GM19467 (cell line): ENCODE measurements around the gene PTPRJ.
"Not testable (repeated sequence)": the region's sequence is repeated elsewhere in the genome, so short reads cannot be mapped to it uniquely, and the experiment has no call there.

Source experiments
- ATAC-seq: cut with Tn5 transposase; IDR thresholded peaks from one replicate; pipeline ENCODE4 v1.9.1; 2021; ENCODE audit warnings: mild to moderate bottlenecking, moderate library complexity; ENCODE audit not compliant: unreplicated experiment

PTPRJ gene

DNA sequence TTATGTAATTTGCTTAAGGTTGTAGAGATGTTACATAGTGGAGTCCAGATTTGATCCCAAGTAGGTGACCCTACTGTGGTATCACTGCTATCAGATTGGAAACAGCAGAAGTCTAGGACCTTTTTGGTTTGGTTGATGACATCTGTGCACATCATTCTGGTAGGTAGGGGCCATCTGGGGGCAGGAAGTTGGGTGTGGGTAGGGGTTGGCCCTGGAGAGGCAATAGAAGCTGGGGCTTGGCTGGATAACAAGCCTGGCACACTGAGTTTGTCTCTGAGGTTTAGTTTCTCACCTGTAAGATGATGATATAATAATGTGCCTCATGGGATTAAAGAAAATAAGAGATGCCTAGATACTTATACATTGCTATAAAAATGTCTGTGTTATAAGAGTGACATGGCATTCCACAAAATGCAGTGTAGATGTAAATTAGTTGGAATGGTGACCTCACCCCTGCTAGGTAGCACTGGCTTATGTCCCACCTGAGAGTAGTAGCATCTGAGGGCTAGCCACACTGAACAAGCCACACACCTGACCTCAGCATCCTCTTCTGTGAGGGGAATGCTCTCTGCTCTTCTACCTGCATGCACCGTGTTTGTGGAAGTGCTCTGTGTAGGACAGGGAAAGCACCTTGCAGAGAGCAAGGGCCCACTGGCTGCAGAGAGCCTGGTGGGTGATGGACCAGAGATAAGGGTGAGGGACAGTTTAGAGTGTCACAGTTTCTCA is 36.9 kb downstream of the PTPRJ start:
- no peak for ATAC-seq

DNA sequence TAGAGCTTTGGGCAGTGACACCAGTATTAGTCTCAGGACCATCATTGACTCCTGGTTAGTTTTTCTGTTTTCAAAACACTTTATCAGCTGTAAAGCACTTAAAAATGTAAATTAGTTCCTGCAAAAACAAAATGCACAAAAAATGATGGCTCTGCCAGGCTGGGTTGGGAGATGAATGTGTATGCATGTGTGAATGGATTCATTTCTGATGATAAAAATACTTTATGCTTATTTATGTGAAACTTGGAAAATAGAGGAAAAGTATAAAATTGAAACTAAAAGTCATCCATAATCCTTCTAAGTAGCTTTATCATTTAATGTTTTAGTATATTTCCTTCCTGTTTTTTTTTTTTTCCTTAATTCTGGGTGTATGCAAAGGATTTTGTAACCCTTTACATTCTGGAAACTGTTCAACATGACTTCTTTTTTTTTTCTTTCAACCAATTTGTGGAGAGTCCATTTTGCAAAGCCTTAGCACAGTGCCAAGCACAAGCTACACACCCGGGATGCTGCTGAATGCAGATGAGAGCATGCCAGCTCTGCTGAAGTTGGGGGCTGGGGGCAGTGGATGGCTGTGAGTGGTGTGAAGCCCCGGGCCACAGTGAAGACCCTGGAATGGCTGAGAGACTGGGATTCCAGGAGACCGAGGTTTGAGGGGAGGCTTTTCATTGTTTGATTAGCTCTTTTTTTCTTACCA is 37.6 kb downstream of the PTPRJ start:
- no peak for ATAC-seq

DNA sequence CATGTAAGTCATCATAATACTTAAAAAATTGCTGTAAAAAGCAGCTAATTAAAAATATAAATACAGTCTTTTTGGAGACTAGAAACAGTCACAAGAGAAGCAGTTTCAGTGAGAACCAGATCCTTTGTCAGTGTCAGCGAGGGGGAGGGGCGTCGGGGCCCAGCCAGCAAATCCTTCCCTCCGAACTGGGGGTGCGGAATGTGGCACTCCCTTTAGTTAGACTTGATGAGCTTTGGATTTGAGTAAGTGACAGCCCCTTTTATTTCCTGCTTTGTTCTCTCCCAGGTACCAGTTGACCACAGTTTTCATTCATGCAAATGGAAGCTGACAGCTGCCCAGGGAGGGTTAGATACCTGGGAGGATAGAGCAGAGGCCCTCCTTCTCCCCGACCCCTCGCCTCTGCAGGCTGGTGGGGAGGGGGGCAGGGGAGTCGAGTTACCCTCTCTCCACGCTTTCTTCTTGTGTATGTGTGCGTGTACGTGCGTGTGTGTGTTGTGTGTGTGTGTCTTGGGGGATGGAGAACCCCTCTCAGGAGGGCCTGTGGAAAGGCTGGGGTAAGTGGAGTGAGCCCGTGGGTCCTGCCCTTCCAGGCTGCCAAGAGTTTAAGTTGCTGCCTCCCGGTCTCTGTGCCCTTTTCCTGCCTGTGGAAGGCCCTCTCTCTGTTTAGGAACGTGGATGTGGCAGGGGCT is 38.3 kb downstream of the PTPRJ start:
- ATAC-seq = no peak

DNA sequence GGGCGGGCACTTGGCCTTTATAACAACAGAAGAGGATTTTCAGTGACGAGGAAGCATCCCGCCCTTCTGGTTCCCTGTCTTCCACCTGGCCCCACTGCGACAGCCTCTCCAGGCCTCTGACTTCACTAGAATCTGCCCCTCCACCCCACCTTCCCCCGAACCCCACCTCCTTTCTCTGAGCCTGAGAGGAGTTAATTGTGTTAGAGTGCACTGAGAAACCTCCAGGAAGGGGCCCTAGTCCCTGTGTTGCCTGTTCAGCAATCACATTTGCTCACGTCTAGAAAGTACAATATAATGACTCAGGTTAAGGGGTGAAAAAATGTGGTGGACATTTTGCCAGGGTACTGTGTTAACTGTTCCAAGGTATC is 38.8 kb downstream of the PTPRJ start:
- no peak for ATAC-seq

DNA sequence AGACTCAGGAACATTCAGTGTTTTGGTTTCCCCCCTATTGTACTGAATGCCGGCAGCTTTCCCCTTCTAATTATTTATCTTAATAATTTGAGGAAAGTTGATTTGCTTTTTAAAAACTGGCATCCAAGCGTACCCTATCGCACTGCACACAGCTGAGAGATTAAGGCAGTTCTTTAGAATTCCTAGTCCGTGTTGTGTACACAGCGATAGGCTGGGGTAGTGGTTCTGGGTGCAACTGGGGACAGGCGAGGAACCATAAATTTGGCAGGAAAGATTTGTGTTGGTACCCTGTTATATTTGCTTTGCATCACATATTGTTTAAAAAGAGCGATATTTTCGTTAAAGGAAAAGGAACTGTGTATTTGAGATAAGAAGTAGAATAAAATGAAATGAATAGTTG is 39.2 kb downstream of the PTPRJ start:
- no peak for ATAC-seq

DNA sequence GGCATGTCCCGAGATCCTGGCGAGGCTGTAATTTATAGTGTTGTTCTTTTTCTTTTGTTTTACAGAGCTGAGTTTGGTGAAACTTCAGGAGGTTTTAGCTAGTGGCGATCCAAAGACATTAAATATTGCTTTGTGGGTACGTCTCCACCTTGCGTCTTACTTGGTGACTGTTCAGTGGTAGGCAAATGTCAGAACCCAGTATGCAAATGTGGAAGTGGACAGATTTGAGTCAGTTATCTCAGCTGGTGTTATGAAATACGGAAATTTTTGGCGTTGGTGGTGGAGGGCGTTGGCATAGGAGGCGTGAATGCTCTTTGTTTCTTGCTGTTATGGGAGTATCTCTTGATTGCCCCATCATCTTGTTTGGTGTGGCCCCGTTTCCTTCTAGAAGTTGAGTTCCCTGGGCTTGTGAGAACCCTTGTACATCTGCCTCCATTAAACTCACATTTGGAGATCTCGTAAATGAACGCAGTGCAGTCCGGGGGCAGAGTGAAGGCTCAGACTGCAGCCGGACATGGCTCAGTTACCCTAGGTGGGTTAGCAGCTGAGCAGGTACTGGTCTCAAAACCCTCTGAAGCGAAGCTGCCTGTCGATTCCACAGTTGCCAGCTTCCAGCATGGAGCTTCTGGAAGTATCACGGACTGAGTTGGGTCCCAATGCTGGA is 39.9 kb downstream of the PTPRJ start:
- peak; percentile 64 for ATAC-seq

DNA sequence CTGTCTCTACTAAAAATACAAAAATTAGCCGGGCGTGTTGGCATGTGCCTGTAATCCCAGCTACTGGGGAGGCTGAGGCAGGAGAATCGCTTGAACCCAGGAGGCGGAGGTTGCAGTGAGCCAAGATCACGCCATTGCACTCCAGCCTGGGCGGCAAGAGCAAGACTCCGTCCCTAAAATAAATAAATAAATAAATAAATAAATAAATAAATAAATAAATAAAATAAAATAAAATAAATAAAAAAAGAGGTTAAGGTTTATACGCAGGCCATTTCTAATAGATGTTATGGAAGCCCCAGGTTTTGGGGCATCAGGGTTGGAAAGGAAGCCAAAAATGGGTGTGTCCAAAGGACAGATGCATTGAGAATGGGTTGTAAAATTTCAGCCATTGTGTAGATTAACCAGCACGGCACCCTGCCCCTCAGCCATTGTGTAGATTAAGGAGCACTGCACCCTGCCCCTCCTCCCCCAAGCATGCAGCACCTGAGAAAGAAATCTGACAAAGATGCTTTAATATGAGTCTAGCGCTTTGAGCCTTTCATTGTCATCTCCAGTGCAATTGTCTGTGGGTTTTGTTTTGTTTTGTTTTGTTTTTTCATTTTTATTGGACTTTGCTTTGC is 41.0 kb downstream of the PTPRJ start:
- not testable (repeated sequence) for ATAC-seq

DNA sequence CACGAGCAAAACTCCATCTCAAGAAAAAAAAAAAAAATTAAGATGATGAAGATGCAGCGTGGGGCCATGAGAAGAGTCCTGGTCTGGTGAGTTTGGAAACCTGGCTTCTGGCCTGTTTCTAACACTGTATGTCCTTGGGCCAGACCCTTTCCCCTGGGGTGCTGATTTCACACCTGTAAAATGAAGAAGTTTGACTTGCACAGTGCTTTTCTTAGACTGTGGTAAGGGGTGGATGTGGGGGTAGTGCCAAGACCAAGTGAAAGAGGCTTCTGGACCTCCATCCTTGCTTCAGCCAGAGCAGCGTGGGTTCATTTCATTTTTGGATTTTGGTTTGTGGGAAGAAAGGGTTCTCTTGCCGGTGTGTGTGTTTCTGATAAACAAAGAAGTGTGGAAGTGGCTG is 42.1 kb downstream of the PTPRJ start:
- ATAC-seq = no peak

DNA sequence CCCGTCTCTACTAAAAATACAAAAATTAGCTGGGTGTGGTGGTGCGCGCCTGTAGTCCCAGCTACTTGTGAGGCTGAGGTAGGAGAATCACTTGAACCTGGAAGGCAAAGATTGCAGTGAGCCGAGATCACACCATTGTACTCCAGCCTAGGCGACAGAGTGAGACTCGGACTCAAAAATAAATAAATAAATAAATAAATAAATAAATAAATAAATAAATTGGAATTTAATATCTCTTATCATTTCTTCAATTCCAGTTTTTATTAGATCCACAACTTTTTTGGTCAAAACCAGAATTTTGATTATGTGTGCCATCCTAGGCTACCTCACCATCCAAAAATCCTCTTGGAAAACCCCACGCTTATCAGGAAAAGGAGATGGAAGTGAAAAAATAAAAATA is 43.2 kb downstream of the PTPRJ start:
- not testable (repeated sequence) for ATAC-seq

DNA sequence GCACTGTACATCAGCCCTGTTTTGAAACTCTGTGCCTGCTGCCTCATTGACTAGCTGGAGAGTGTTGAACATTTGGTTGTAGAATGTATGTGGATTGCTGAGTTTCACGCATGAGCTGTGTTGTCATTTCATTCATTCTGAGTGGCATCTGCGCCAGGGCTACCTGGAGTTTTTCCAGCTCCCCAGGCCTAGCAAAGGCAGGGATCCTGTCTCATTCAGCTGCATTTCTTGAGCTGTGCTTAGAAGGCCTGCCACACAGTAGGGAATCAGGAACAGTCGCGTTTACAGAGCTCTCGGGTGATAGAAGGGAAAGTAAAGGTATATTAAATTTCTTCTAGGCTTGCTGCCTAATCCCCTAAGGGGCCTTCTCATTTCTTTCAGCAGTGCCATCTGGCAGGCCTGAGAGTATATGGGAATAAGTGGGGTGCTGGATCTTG is 44.3 kb downstream of the PTPRJ start:
- no peak for ATAC-seq

DNA sequence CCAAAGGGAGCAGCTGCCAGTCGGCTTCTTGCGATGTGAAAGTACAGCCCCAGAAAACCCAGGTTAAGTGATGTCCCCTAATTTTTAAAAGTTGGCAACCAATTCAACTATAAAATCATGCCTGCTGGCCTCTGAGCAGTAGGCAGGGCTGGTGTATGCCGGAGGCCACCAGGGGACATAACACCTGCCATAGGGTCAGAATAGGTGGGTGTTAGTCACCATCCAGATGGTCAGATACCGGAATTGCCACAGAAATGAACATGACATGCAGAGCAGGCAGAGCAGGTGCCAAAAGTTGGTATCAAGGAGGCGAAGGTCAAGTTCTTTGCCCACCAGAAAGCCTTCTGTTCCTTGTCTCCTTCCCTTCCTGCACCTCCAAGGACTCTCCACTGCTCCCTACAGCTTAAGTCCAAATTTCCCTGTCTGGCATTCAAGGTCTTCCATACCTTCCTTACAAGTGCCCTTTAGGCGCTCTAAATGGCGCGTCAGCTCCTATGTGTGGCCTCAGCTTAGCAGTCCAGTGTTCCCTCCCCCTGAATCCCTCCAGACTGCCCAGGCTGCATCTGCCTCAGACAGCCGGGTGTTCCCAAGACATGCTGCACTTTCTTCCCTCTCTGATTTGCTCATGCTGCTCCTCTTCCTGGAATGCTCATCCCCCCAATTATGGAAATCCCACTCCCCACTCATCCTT is 45.1 kb downstream of the PTPRJ start:
- no peak for ATAC-seq

DNA sequence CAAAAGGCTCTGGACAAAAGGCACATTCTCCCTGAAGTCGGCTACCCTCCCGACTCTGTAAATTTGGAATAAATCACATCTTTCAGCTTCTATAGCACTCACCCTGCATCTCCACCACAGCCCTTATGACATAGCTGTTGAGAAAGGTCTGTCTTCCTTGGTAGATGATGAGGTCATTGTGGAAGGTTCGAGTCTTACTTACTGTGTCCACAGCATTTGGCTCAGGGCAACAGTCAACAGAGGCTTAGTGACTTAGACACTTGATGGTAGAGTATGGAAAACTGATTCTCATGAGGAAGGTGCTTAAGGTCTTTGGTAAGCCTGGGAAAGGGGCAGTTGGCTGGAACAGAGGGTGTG is 45.6 kb downstream of the PTPRJ start:
- ATAC-seq = no peak

DNA sequence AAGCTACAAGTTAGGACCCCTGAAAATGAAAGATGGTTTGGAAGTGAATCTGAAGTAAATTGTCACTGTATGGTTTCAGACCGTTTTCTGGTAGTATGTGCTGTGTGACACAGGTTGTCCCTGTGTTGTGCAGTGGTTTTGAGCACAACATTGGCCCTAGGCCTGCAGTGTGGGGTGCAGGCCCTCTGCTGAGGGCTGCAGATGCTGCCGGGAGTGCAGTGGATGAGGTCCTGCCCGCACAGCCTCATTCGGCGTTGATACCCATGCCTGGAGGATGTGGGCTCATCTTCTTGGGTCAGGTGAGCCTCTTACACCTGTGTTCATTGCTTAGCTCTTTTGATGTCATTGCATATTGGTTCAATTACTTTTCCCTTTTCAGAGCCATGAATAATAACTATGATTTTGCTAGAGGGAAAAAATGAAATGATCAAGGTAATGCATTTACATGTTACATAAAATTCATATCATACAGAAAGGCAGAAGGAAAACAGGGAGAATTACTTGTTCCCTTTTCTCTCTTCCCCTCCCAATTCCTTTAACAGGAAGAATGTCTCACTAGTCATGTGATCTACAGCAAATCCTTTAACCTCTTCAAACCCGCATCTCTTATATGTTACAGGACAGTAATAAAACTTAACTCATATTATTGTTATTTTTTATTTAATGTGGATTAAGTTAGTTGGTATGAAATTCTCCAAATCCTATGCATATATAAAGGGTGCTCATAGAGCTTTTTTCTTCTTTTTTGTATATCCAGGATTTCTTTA is 48.7 kb downstream of the PTPRJ start:
- ATAC-seq = no peak

DNA sequence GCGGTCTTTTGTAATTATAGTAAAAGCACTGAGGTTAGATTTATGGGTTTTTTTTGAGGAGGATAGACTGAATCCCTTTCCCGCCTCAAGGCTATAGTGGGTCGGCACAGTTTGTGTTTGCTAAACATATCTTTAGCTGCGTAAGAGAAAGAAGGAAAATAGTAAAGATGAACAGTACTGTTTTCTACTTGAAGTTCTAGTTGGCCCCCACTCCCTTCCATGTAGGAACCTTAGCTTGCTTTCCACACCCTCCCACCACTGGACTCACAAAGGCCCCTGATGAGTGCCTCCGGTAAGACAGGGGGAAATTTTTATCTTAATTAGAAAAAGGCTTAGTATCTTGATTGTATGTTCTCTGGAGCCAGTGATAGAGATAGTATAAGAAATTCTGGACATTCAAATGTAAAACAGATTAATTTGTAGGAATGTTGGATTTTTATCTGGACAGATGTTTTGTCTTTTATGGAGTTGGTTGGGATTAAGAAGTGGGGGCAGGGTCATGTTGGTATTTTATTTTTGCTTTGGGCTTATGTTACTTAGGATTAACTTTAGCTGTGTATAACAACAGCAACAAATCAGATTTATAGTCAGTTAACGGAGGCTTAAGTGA is 49.4 kb downstream of the PTPRJ start:
- no peak for ATAC-seq

DNA sequence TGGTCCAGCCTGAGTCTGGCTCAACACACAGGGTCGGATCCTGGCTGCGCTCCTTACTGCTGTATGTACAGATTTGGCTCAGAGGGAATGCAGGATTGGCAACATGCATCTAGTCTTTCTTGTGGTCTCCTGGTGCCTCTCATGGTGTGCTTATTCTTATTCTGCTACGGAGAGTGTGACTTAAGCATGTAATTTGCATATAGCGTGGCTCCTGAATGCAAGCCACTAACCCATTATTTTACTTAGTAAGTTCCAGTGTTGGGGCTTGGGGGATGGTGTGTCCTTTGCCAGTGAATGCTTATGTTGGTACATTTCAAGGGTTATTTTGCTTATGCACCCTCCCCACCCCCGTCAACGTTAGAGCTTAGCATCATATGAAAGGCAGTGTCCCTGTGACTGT is 51.2 kb downstream of the PTPRJ start:
- no peak for ATAC-seq

DNA sequence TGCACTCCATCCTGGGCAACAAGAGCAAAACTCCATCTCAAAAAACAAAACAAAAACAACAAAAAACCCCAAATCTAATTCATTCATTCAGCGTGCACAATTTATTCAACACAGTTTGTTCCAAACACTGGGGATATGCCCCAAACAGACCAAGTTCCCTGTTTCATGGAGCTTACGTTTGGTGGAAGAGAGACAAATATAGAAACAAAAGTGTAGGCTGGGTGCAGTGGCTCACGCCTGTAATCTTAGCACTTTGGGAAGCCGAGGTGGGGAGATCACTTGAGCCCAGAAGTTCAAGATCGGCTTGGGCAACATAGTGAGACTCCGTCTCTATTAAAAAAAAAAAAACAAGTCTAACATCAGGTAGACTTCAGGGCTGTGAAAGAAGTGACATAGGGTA is 52.4 kb downstream of the PTPRJ start:
- ATAC-seq = no peak

DNA sequence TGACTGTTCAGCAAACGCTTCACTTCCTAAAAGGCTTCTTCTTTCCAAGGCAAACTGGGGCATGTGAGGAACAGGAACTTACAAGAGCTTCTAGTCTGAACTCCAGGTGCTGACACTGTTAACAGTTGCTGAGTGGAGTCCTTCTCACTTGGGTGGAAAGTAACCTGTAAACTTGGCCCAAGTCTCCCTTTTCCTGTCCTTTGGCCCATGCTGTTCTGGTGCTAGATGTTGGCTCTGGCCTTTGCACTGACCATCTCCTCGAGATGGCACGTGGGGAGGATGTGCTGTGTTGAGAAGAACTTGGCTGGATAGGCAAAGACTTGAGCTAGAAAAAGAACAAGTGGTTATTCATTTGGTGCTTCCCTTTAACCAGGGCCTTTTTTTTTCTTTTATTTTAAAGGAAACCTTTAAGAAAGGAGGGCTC is 53.6 kb downstream of the PTPRJ start:
- no peak for ATAC-seq

DNA sequence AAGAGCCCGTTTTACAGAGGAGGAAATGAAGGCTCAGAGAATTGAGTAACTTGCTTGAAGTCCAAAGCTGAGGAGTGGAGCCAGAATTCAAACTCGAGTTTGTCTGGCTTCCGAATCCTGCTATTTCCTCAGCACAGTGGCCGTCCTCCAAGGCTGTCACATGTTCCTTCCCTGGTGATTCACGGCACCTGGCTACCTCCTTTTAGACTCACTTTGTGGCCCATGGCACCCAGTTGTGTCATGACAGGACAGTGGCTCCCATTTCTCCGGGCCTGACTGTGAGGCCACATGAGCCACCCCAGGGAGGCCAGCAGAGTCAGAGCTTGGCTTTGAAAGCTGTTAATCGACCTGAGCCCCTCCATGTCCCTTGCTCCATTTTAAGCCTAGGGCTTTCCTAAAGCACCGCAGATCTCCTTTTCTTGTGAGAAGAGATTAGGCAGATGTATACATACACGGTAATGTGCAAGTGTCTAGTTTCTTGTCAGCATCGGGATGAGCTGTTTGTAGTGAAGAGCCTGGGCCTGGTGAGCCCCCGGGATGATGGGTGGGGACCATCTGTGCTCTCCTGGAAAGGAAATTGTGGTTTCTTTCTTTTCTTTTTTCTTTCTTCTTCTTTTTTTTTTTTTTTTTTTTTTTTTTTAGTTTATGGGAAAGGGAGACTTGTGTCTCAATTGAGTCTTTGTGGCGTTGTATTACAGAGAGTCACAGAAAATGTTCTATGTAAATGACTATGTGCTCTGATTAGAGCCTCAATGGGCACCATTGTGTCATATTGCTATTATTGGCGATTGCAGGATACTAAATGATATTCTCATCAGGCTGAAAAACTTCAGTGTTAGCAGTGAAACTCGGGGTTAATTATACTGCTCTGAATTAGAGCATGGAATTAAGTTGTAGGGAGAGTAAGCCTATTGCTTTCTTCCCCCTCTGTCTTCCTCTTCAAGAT is 54.8 kb downstream of the PTPRJ start:
- ATAC-seq = no peak
